GM12878 (cell line): ENCODE data around the gene ZNF333. TPM values are rescaled to one million over a fixed set of nuclear protein-coding genes. Genes with fewer than 3 reads are reported as not detected.

Experiments used
- ATAC-seq: fragments of 200-7000 bp; cut with Tn5 transposase; 3 replicates; pipeline ENCODE4 v1.9.1; 2020; ENCODE audit warnings: mild to moderate bottlenecking, moderate library complexity
- BruUV-seq: library from RNA; stranded (reverse); fragments of 400-500 nt; replicated peaks from 2 replicates; lab custom pipeline; 2021; lab: Mats Ljungman, UMichigan
- CTCF ChIA-PET: fragments of 300-600 bp; sonication (Branson Sonifier 250); formaldehyde crosslinking; extraction: SDS; loops from one replicate; lab custom pipeline; 2021; ENCODE audit warnings: inconsistent platforms; lab: Yijun Ruan, JAX
- POLR2A ChIA-PET: fragments of 350-600 bp; formaldehyde crosslinking; extraction: SDS; loops from one replicate; lab custom pipeline; 2021; ENCODE audit warnings: inconsistent platforms; lab: Charles Lee
- RAD21 ChIA-PET: fragments of 300-600 bp; sonication (Branson Sonifier 250); formaldehyde crosslinking; loops from one replicate; lab custom pipeline; 2023; ENCODE audit warnings: antibody characterized with exemption; ENCODE audit not compliant: unreplicated experiment; lab: Charles Lee
- SMC1A ChIA-PET: fragments of 300-600 bp; sonication (Branson Sonifier 250); formaldehyde crosslinking; loops from one replicate; lab custom pipeline; 2023; ENCODE audit not compliant: unreplicated experiment, uncharacterized antibody; lab: Charles Lee
- DNase-seq: peaks from one replicate; pipeline ENCODE4 v3.0.0-alpha.2; 2011; ENCODE audit warnings: low read depth, low spot score
- FAIRE-seq: peaks from 3 replicates; lab custom pipeline; 2011; peaks lifted over from hg19 to GRCh38; lab: Jason Lieb, UNC
- H2AFZ ChIP-seq: 2 replicates; pipeline ENCODE4 v1.6.0; 2011; ENCODE audit warnings: low read depth, low read length, control low read depth; ENCODE audit not compliant: control insufficient read depth
- H3K27ac ChIP-seq: 2 replicates; pipeline ENCODE4 v1.5.1; 2011; ENCODE audit warnings: control low read depth; ENCODE audit not compliant: control insufficient read depth, insufficient read depth
- H3K27me3 ChIP-seq, 2 experiments: replicated peaks in 1 of 2; 2 replicates each; pipeline versions ENCODE4 v1.6.0 to v1.6.1; 2011; ENCODE audit warnings: low read length in 1 of 2; ENCODE audit not compliant: control insufficient read depth in 2 of 2, insufficient read depth in 2 of 2
- H3K36me3 ChIP-seq, 2 experiments: 2 replicates each; pipeline ENCODE4 v1.5.1; 2011; ENCODE audit warnings: low read length in 1 of 2; ENCODE audit not compliant: control insufficient read depth in 2 of 2, insufficient read depth in 2 of 2
- H3K4me1 ChIP-seq: 2 replicates; pipeline ENCODE4 v1.6.1; 2011; ENCODE audit warnings: mild to moderate bottlenecking, low read length, moderate library complexity, mixed read lengths; ENCODE audit not compliant: control insufficient read depth, insufficient read depth
- H3K4me2 ChIP-seq: 2 replicates; pipeline ENCODE4 v1.6.0; 2011; ENCODE audit warnings: control low read depth; ENCODE audit not compliant: control insufficient read depth, insufficient read depth
- H3K4me3 ChIP-seq: fragments of 200-600 bp; sonication (generic); 2 replicates; pipeline ENCODE4 v1.5.1; 2016
- H3K79me2 ChIP-seq: 2 replicates; pipeline ENCODE4 v1.6.0; 2011; ENCODE audit warnings: low read length; ENCODE audit not compliant: control insufficient read depth, insufficient read depth
- H3K9ac ChIP-seq: 2 replicates; pipeline ENCODE4 v1.8.0; 2011; ENCODE audit warnings: low read length, control low read depth, mixed read lengths; ENCODE audit not compliant: control insufficient read depth, insufficient read depth
- H3K9me3 ChIP-seq: replicated peaks from 3 replicates; pipeline ENCODE4 v1.5.1; 2011; ENCODE audit warnings: mild to moderate bottlenecking, low read length; ENCODE audit not compliant: control insufficient read depth, insufficient read depth
- H4K20me1 ChIP-seq: 2 replicates; pipeline ENCODE4 v1.6.0; 2011; ENCODE audit not compliant: control insufficient read depth, insufficient read depth
- CBX3 ChIP-seq: fragments of 200-600 bp; sonication (generic); IDR thresholded peaks from 2 replicates; pipeline ENCODE4 v1.6.1; 2016; ENCODE audit warnings: low read depth, borderline replicate concordance
- CBX5 ChIP-seq: sonication (generic); IDR thresholded peaks from 2 replicates; pipeline ENCODE4 v1.6.1; 2016; ENCODE audit warnings: low read depth, moderate library complexity, mild to moderate bottlenecking, inconsistent platforms
- CREB1 ChIP-seq: IDR thresholded peaks from 2 replicates; pipeline ENCODE4 v1.6.1; 2012; ENCODE audit warnings: low read depth, mild to moderate bottlenecking, inconsistent platforms
- KLF5 ChIP-seq: fragments of 450-650 bp; IDR thresholded peaks from 2 replicates; pipeline ENCODE4 v1.6.1; 2014; ENCODE audit warnings: mild to moderate bottlenecking; ENCODE audit not compliant: partially characterized antibody
- MLLT1 ChIP-seq: fragments of 450-650 bp; IDR thresholded peaks from 2 replicates; pipeline ENCODE4 v1.6.1; 2016; ENCODE audit warnings: mild to moderate bottlenecking
- NFYB ChIP-seq: IDR thresholded peaks from 2 replicates; pipeline ENCODE4 v1.6.1; 2011; ENCODE audit warnings: low read depth, mild to moderate bottlenecking, low read length, improper control_type of control experiment, moderate library complexity; ENCODE audit not compliant: insufficient read depth
- PAX5 ChIP-seq: IDR thresholded peaks from 2 replicates; pipeline ENCODE4 v1.6.1; 2011; ENCODE audit warnings: low read depth, low read length, borderline replicate concordance
- RELB ChIP-seq: fragments of 450-650 bp; IDR thresholded peaks from 2 replicates; pipeline ENCODE4 v1.6.1; 2017; ENCODE audit warnings: low read depth, mild to moderate bottlenecking, moderate library complexity
- SMAD1 ChIP-seq: fragments of 450-650 bp; IDR thresholded peaks from 2 replicates; pipeline ENCODE4 v1.6.1; 2018; ENCODE audit warnings: mild to moderate bottlenecking, low read depth; ENCODE audit not compliant: partially characterized antibody
- STAT3 ChIP-seq: IDR thresholded peaks from 2 replicates; pipeline ENCODE4 v1.6.1; 2011; ENCODE audit warnings: low read depth, low read length, improper control_type of control experiment
- ZNF217 ChIP-seq: fragments of 450-650 bp; IDR thresholded peaks from 2 replicates; pipeline ENCODE4 v1.6.1; 2017; ENCODE audit warnings: antibody characterized with exemption, mild to moderate bottlenecking
- ZNF274 ChIP-seq: IDR thresholded peaks from one replicate; pipeline ENCODE4 v1.8.0; 2011; ENCODE audit not compliant: insufficient read length, insufficient read depth
- WGBS: methylation state at CpG from one replicate; pipeline ENCODE4 v1.1.6; 2016; ENCODE audit warnings: low lambda C conversion rate; ENCODE audit not compliant: insufficient replicate concordance, insufficient coverage; ENCODE audit errors: missing lambda C conversion rate; 5-methylcytosine and 5-hydroxymethylcytosine counted together
- in situ Hi-C: fragments of 300-500 bp; cut with MboI; formaldehyde crosslinking; loops from 9 replicates; pipeline ENCODE4 v1.14.3; 2018; ENCODE audit warnings: mixed read lengths
- intact Hi-C: fragments of 100-400 bp; cut with micrococcal nuclease; formaldehyde crosslinking; loops from one replicate; pipeline ENCODE4 v1.14.2; 2022; ENCODE audit not compliant: unreplicated experiment
- polyA plus RNA-seq, 11 experiments: library from polyadenylated mRNA; depleted of rRNA in 4 of 11; unstranded in 6 of 11; stranded (reverse) in 5 of 11; fragments of >200 nt; fragmentation: Nextera tagmentation in 4 of 11; fragmentation: Illumina TruSeq in 1 of 11; extraction: Ambion mirVana in 4 of 11; extraction: Trizol in 1 of 11; gene quantifications; 1 replicate in 1 of 11; 2 replicates in 10 of 11; pipeline versions ENCODE4 v1.2.1 to v1.2.3, GENCODE V29; 2011 to 2016; ENCODE audit warnings: inconsistent platforms in 2 of 11, missing spikeins in 2 of 11, low read depth in 1 of 11
- total RNA-seq, 4 experiments: library from RNA; depleted of rRNA in 3 of 4; stranded (reverse); fragments of >200 nt in 3 of 4; fragmentation: Illumina TruSeq in 1 of 4; extraction: Trizol in 1 of 4; gene quantifications; 2 replicates each; pipeline versions ENCODE4 v1.2.1 to v1.2.3, GENCODE V29; 2013 to 2021

The ZNF333 gene
- total and polyA plus RNA-seq, 10 of the 15 experiments (the other 5 are each of a cell fraction or from before 2014, with no cell fraction given): 2.3 to 14.1 (median 5.7) TPM

DNA sequence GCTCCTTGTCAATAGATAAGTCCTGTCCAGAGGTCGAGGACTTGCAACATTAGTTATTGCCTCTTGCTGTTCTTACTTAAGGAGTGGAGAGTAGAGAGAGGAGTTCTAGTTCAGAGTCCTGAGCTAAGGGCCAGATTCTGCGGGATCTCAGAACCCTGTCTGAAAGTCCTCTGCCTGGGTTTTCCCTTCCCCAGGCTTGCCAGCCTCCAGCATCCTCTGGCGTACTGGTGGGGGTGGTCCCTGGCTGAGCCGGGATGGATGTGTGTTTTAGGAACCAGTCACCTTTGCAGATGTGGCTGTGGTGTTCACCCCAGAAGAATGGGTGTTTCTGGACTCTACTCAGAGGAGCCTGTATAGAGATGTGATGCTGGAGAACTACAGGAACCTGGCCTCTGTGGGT is 26.0 kb downstream of the ZNF333 start:
- intact Hi-C loops: no loop called here
- WGBS: 93% methylated on average over 4 of the region's 4 CpGs
- POLR2A ChIA-PET: interaction anchor here (1.2 kb wide), 1 partner anchor 25 kb away, joined by 6 read pairs; the partner anchor contains the start of gene ZNF333

GRCh38 chr19:14718522-14719116 is 28.8 kb downstream of the ZNF333 start:
- Histone ChIP-seq H3K9me3 (peaks cover 25% of the 10 kb centered on the region), H3K27me3 (no peaks in the 10 kb centered on the region), H4K20me1 (no peaks in the 10 kb centered on the region), H3K27ac (no peak overlapping the region), H3K9ac (no peak overlapping the region), H3K36me3 (peaks cover 0 to 6% of the 10 kb centered on the region in 2 experiments; a peak in 1 of 4 replicates), H2AFZ (no peak overlapping the region), H3K79me2 (no peaks in the 10 kb centered on the region), H3K4me1 (no peaks in the 10 kb centered on the region), H3K4me2 (no peak overlapping the region), H3K4me3 (no peak overlapping the region)
- intact Hi-C loops (no loop called here), in situ Hi-C loops (no loop called here)
- TF ChIP-seq CBX3: peak; percentile 75; the same call in 1 of the 2 replicates
- peak; percentile 96 for TF ChIP-seq CBX5
- TF ChIP-seq KLF5: peak; percentile 94
- no peak for TF ChIP-seq NFYB
- TF ChIP-seq ZNF217: 0 out of 2 replicates have a peak, but pooled peaks have one; percentile 34
- TF ChIP-seq CREB1: no peak
- TF ChIP-seq STAT3: no peak
- TF ChIP-seq RELB: peak; percentile 48; the same call in 1 of the 2 replicates
- peak; percentile 75 for TF ChIP-seq ZNF274
- 0 out of 2 replicates have a peak, but pooled peaks have one; percentile 23 for TF ChIP-seq MLLT1
- no peak for DNase-seq
- no peak for ATAC-seq
- WGBS: 81% methylated on average over 18 of the region's 18 CpGs
- BruUV-seq: no TSS peak
- ChIA-PET CTCF (no interaction called here), SMC1A (no interaction called here), POLR2A (no interaction called here), RAD21 (no interaction called here)
- no peak for FAIRE-seq

More for the DNA sequence above, 26.0 kb downstream of the ZNF333 start:
- ChIA-PET SMC1A (no interaction called here), CTCF (interaction anchor here (0.9 kb wide), 1 partner anchor 15 kb away, joined by 3 read pairs; no protein-coding TSS in a partner anchor), RAD21 (no interaction called here)
- in situ Hi-C loops: no loop called here
- Histone ChIP-seq H3K4me1 (no peaks in the 10 kb centered on the region), H4K20me1 (no peaks in the 10 kb centered on the region), H2AFZ (no peak overlapping the region), H3K27me3 (no peaks in the 10 kb centered on the region), H3K27ac (no peak overlapping the region), H3K36me3 (peaks cover 0 to 6% of the 10 kb centered on the region in 2 experiments; a peak in 1 of 4 replicates), H3K4me3 (no peak overlapping the region), H3K9ac (no peak overlapping the region), H3K4me2 (no peak overlapping the region), H3K79me2 (no peaks in the 10 kb centered on the region), H3K9me3 (peaks cover 24% of the 10 kb centered on the region)
- DNase-seq: no peak
- no TSS peak for BruUV-seq
- TF ChIP-seq SMAD1: no peak
- TF ChIP-seq PAX5: no peak
- no peak for FAIRE-seq
- no peak for ATAC-seq
